DLD1 (cell line): Measurements from ENCODE around the gene FHIT.

ENCODE experiments used
- in situ Hi-C: cut with HindIII; loops from 2 replicates; pipeline ENCODE4 v1.10.0; 2017; ENCODE audit warnings: low sequenced_read_pairs

The FHIT gene

GRCh38 chr3:60202052-60202726 is 1049.1 kb downstream of the FHIT start:
- in situ Hi-C loops, result no loop called here

- in situ Hi-C loops, result no loop called here
Observed at GRCh38 chr3:60199306-60199705, 1051.9 kb downstream of the FHIT start.

GRCh38 chr3:60198179-60198720 is 1053.0 kb downstream of the FHIT start:
- in situ Hi-C loops, result no loop called here

DNA sequence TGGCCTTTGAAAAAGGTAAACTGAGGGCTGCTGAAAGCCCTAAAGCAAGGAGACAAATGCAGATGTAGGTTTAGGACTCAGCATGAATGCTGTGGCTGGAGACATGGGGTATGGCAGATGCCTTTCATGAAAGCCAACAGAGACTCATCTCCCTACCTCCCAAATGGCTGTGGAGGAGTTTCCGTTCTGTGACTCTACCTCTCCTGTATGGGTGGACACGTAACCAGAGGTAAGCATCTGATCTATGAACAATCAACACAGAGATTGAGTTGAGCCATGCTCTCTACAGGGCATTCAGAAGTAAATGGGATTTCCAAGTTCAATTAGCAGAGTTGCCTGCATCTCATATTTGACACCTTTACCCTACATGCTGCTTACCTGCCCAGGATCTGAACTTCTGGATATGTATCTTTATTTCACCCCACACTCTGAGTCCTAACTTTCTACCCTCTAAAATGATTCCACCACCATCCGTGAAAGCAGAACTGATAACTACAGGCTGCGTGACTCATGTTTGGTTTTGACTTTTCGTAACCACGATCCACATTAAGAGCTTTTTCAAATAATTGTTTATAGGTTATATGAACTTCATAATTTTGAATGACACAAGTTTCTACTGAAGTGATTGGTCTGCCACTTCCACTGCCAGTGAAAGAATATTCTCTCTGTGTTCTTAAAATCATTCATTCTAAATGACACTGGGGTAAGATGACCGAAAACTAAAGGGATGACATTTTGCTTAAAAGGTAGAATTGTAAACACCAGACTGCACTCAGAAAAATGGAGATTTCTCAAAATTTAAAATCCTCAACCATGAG is 1058.7 kb downstream of the FHIT start:
- in situ Hi-C loops, result no loop called here

- in situ Hi-C loops, result no loop called here
Observed at GRCh38 chr3:60190073-60190472, 1061.2 kb downstream of the FHIT start.

- in situ Hi-C loops, result no loop called here
Observed at GRCh38 chr3:60189304-60189703, 1061.9 kb downstream of the FHIT start.

DNA sequence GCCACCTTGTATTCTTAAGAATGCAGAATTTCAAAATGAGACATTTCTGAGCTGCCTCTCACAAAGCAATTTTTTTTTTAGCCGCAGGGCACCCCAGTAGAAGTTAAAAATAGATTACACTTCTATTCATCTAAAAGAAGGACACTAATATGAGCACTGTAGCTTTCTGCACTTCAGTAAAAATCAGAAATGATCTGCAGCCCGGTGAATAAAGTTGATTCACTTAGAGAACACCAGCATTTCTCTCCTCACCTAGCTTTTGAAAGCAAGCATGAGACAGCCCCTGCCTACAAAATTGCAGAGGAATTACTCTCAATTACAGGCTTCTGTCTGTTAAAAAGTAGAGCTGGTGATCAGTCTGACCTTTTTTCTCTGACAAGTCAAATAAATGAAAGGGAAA is 1062.4 kb downstream of the FHIT start:
- in situ Hi-C loops, result no loop called here

DNA sequence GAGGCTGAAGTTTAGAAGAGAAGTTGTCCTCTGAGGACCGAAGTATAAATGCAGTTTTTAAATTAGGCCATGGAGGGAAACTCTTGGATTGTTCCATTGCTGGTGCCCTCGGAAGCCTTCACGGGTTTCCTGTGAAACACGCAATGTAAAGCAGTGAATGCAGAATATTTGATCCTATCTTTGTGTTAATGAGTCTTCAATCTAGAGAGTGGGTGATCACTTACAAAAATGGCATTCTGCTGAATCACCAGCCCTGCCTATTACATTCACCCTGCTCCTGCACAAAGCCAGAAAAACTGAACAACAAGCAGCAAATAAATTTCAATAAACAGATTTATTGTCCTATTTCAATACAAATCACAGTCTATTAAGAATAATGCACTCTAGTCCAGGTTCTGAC is 1063.9 kb downstream of the FHIT start:
- in situ Hi-C loops, result no loop called here

DNA sequence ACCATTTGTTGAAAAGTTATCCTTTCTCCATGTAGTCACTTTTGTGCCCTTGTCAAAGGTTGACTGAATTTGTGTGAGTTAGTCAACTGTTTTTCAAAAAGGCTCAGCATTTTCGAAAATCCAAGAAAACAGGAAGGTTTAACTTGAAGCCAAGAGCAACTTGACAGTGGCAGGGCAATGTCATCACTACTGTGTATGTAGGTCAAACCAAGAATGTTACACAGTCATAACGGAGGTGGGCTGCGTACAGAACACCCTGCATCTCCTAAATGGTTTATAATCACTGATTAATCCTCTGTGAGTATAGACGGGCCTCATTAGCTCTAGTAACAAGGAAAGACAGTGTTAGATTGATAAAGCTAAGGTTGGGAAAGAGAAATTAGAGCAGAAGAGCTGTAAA is 1064.9 kb downstream of the FHIT start:
- in situ Hi-C loops, result no loop called here

DNA sequence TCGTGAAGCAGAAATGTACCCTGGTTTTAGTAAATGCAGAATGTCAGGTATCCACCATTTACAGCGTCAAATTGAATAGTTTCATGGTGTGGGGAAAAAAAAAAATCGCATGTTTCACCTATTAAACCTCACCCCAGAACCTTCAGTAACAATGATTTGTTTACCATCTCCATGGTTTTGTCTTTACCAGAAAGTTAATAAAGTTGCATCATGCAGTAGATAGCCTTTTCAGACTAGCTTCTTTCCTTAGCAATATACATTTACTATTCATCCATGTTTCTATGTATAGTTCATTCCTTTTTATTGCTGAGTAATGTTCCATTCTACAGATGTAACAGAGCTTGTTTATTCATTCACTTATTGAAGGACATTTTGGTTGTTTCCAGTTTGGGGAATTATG is 1066.1 kb downstream of the FHIT start:
- in situ Hi-C loops, result no loop called here

- in situ Hi-C loops, result no loop called here
Observed at GRCh38 chr3:60182697-60183096, 1068.6 kb downstream of the FHIT start.

- in situ Hi-C loops, result no loop called here
Observed at GRCh38 chr3:60178931-60179653, 1072.2 kb downstream of the FHIT start.

GRCh38 chr3:60177726-60178125 is 1073.5 kb downstream of the FHIT start:
- in situ Hi-C loops, result no loop called here

- in situ Hi-C loops, result no loop called here
Observed at GRCh38 chr3:60176614-60177013, 1074.6 kb downstream of the FHIT start.

DNA sequence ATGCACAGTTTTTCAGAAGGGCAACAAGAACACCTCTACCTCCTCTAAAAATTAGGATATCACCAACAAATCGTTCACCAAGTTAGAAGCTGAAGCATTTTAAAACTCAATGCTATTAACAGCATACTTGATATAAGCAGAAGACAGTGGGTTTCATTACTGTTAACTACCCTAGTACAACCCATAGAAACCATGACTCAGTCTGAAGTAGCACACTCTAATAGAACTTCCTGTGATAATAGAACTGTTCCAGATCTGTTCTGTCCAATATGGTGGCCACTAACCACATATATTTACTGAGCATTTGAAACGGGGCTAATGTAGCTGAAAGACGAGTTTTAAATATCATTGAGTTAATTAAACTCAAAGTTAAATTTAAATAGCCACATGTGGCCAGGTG is 1075.6 kb downstream of the FHIT start:
- in situ Hi-C loops, result no loop called here

GRCh38 chr3:60169755-60170154 is 1081.5 kb downstream of the FHIT start:
- in situ Hi-C loops, result no loop called here

GRCh38 chr3:60167186-60167585 is 1084.1 kb downstream of the FHIT start:
- in situ Hi-C loops, result no loop called here

GRCh38 chr3:60160822-60161748 is 1090.2 kb downstream of the FHIT start:
- in situ Hi-C loops, result no loop called here

GRCh38 chr3:60160111-60160821 is 1091.0 kb downstream of the FHIT start:
- in situ Hi-C loops, result no loop called here

- in situ Hi-C loops, result no loop called here
Observed at GRCh38 chr3:60158035-60158434, 1093.2 kb downstream of the FHIT start.
